Keratinocyte (primary cell): ENCODE measurements around the gene ALK. TPM values are rescaled to one million over a fixed set of nuclear protein-coding genes. Genes with fewer than 3 reads are reported as not detected.

Experiments
- DNase-seq: peaks from one replicate; pipeline ENCODE4 v3.0.0-alpha.2; 2011; ENCODE audit warnings: low read depth, missing footprints, low spot score
- FAIRE-seq: peaks from 2 replicates; lab custom pipeline; 2011; peaks lifted over from hg19 to GRCh38; lab: Jason Lieb, UNC
- H2AFZ ChIP-seq: 2 replicates; pipeline ENCODE4 v1.6.0; 2012; ENCODE audit warnings: low read length, control low read depth, inconsistent platforms; ENCODE audit not compliant: control insufficient read depth
- H3K27ac ChIP-seq: 2 replicates; pipeline ENCODE4 v1.5.1; 2011; ENCODE audit warnings: low read length; ENCODE audit not compliant: control insufficient read depth, insufficient read depth
- H3K27me3 ChIP-seq: 3 replicates; pipeline ENCODE4 v1.6.0; 2011; ENCODE audit warnings: low read length; ENCODE audit not compliant: control insufficient read depth, insufficient read depth; ENCODE audit errors: extremely low read depth
- H3K36me3 ChIP-seq, 2 experiments: 2 replicates in 1 of 2; 3 replicates in 1 of 2; pipeline ENCODE4 v1.5.1; 2011; ENCODE audit warnings: low read length in 2 of 2, mild to moderate bottlenecking in 1 of 2; ENCODE audit not compliant: control insufficient read depth in 2 of 2, insufficient read depth in 2 of 2; ENCODE audit errors: extremely low read depth in 1 of 2
- H3K4me1 ChIP-seq: 3 replicates; pipeline ENCODE4 v1.5.1; 2011; ENCODE audit warnings: low read length; ENCODE audit not compliant: control insufficient read depth, insufficient read depth; ENCODE audit errors: extremely low read depth
- H3K4me2 ChIP-seq: 3 replicates; pipeline ENCODE4 v1.6.0; 2011; ENCODE audit warnings: low read depth, low read length; ENCODE audit not compliant: control insufficient read depth, insufficient read depth; ENCODE audit errors: extremely low read depth
- H3K4me3 ChIP-seq, 3 experiments: fragments of 200-600 bp in 1 of 3; sonication (generic) in 1 of 3; 2 replicates in 2 of 3; 3 replicates in 1 of 3; pipeline ENCODE4 v1.5.1; 2011 to 2016; ENCODE audit warnings: low read length in 3 of 3, mild to moderate bottlenecking in 3 of 3, control low read depth in 2 of 3, inconsistent platforms in 1 of 3, low read depth in 1 of 3, mixed read lengths in 1 of 3, mixed run types in 1 of 3, moderate library complexity in 1 of 3; ENCODE audit not compliant: control insufficient read depth in 2 of 3, insufficient read depth in 2 of 3; ENCODE audit errors: extremely low read depth in 1 of 3
- H3K79me2 ChIP-seq: 2 replicates; pipeline ENCODE4 v1.6.0; 2012; ENCODE audit warnings: low read length; ENCODE audit not compliant: control insufficient read depth, insufficient read depth
- H3K9ac ChIP-seq: 3 replicates; pipeline ENCODE4 v1.6.0; 2011; ENCODE audit warnings: low read length; ENCODE audit not compliant: control insufficient read depth, insufficient read depth; ENCODE audit errors: extremely low read depth
- H3K9me1 ChIP-seq: 3 replicates; pipeline ENCODE4 v1.6.0; 2011; ENCODE audit warnings: low read length; ENCODE audit not compliant: control insufficient read depth, insufficient read depth; ENCODE audit errors: extremely low read depth
- H3K9me3 ChIP-seq: 2 replicates; pipeline ENCODE4 v1.5.1; 2012; ENCODE audit warnings: low read depth, low read length; ENCODE audit not compliant: control insufficient read depth
- H4K20me1 ChIP-seq: 3 replicates; pipeline ENCODE4 v1.6.0; 2011; ENCODE audit warnings: low read length; ENCODE audit not compliant: control insufficient read depth, insufficient read depth; ENCODE audit errors: extremely low read depth
- EZH2 ChIP-seq: IDR thresholded peaks from one replicate; pipeline ENCODE4 v1.6.1; 2012; ENCODE audit warnings: inconsistent platforms, mild to moderate bottlenecking, low read length, moderate library complexity
- dilution Hi-C: fragments of 300-500 bp; cut with MboI; formaldehyde crosslinking; loops from one replicate; pipeline ENCODE4 v1.7.0; 2020; ENCODE audit warnings: low sequenced_read_pairs; ENCODE audit not compliant: extremely low pct_ligation_motif_present
- polyA plus RNA-seq, 5 experiments: library from polyadenylated mRNA; depleted of rRNA in 3 of 5; stranded (reverse) in 3 of 5; stranded (forward) in 1 of 5; unstranded in 1 of 5; fragments of >200 nt; gene quantifications; 1 replicate in 1 of 5; 2 replicates in 3 of 5; 3 replicates in 1 of 5; pipeline versions ENCODE4 v1.2.1 to v1.2.3, GENCODE V29; 2011 to 2012; ENCODE audit warnings: missing spikeins in 2 of 5, low read depth in 1 of 5, low replicate concordance in 1 of 5
- TF ChIP-seq, protein P1 (sequence below), 3 experiments: IDR thresholded peaks in 1 of 3; conservative IDR thresholded peaks in 1 of 3; optimal IDR thresholded peaks in 1 of 3; 2 replicates in 2 of 3; 3 replicates in 1 of 3; pipeline versions ENCODE3 to v1.5.1; 2011; ENCODE audit warnings: low read length in 3 of 3, mild to moderate bottlenecking in 3 of 3, moderate library complexity in 2 of 3, control low read depth in 1 of 3, inconsistent platforms in 1 of 3; ENCODE audit not compliant: insufficient read depth in 2 of 3; ENCODE audit errors: extremely low read depth in 1 of 3

The ALK gene
- polyA plus RNA-seq, 1 donor (not counting 4 experiments of a cell fraction or from before 2014, with no cell fraction given): not detected

DNA sequence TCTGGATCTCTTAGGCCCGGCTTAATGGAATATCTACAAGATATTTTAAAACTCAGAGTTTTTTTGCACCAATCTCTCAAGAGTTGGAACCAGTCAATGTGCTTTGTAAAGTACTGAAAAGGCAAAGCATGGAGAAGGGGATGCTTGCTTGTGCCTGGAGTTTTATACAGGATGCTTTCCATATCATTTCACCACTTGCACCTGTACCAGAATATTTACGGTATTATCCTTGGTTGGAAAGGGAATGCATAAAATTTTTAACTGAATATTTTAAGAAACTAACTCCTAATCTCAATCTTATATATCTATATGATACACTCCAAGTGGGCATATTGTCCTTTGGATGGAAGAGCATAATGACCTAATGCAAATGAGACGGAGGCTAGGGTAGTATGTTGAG lies 487.5 kb downstream of the ALK start:
- no peak overlapping the region for H3K27ac ChIP-seq
- no peak overlapping the region for H2AFZ ChIP-seq
- no peak overlapping the region for H3K4me3 ChIP-seq
- DNase-seq: no peak
- H4K20me1 ChIP-seq: no peaks in the 10 kb centered on the region
- dilution Hi-C loops: no loop called here
- no peaks in the 10 kb centered on the region for H3K79me2 ChIP-seq
- H3K9ac ChIP-seq: no peak overlapping the region
- TF ChIP-seq EZH2: no peak
- TF ChIP-seq, protein P1, sequence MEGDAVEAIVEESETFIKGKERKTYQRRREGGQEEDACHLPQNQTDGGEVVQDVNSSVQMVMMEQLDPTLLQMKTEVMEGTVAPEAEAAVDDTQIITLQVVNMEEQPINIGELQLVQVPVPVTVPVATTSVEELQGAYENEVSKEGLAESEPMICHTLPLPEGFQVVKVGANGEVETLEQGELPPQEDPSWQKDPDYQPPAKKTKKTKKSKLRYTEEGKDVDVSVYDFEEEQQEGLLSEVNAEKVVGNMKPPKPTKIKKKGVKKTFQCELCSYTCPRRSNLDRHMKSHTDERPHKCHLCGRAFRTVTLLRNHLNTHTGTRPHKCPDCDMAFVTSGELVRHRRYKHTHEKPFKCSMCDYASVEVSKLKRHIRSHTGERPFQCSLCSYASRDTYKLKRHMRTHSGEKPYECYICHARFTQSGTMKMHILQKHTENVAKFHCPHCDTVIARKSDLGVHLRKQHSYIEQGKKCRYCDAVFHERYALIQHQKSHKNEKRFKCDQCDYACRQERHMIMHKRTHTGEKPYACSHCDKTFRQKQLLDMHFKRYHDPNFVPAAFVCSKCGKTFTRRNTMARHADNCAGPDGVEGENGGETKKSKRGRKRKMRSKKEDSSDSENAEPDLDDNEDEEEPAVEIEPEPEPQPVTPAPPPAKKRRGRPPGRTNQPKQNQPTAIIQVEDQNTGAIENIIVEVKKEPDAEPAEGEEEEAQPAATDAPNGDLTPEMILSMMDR (optimal IDR thresholded peaks at IDR 0.05 in 1 of 3, IDR thresholded peaks at IDR 0.05 in 1 of 3, conservative IDR thresholded peaks at IDR 0.05 in 1 of 3; ENCODE audit: extremely low read depth in 1 of 3, insufficient read depth in 2 of 3, low read length in 3 of 3): no peak
- no peaks in the 10 kb centered on the region for H3K9me1 ChIP-seq
- H3K36me3 ChIP-seq: no peaks in the 10 kb centered on the region
- H3K4me2 ChIP-seq: no peak overlapping the region
- FAIRE-seq: no peak
- H3K4me1 ChIP-seq: no peaks in the 10 kb centered on the region
- no peaks in the 10 kb centered on the region for H3K9me3 ChIP-seq
- no peaks in the 10 kb centered on the region for H3K27me3 ChIP-seq

GRCh38 chr2:29433128-29433527 lies 488.3 kb downstream of the ALK start:
- Histone ChIP-seq H3K9me1 (no peaks in the 10 kb centered on the region), H3K27ac (no peak overlapping the region), H4K20me1 (no peaks in the 10 kb centered on the region), H3K79me2 (no peaks in the 10 kb centered on the region), H3K4me3 (no peak overlapping the region), H3K27me3 (no peaks in the 10 kb centered on the region), H3K9me3 (no peaks in the 10 kb centered on the region), H3K4me2 (no peak overlapping the region), H3K4me1 (no peaks in the 10 kb centered on the region), H3K36me3 (no peaks in the 10 kb centered on the region), H2AFZ (no peak overlapping the region), H3K9ac (no peak overlapping the region)
- TF ChIP-seq EZH2: no peak
- TF ChIP-seq, protein P1 (optimal IDR thresholded peaks at IDR 0.05 in 1 of 3, IDR thresholded peaks at IDR 0.05 in 1 of 3, conservative IDR thresholded peaks at IDR 0.05 in 1 of 3; ENCODE audit: extremely low read depth in 1 of 3, insufficient read depth in 2 of 3, low read length in 3 of 3): no peak
- DNase-seq (no peak), FAIRE-seq (no peak)
- dilution Hi-C loops: no loop called here
